Measurements from ENCODE around the gene CBR1.
A peak's percentile ranks its signal among the peaks of the same experiment; 100 is the strongest.

CBR1 gene

DNA sequence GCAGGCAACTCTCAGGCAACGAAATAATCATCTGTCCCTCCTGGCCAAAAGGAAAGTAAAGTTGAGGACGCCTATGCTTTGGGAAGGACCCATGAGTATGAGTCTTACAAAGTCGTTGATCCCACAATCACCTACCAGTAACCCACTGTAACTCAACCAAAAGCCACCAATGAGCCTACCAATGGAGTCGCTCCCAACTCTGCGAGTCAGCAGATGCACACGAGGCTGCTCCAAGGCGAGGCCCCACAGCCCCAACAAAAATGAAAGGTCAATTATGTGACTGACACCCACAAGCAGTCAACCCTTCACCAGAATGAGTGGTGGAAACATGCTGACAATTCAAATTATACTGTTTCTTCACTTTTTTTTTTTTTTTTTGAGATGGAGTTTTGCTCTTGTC is 21.5 kb upstream of the CBR1 start:
- DNase-seq (ENCODE audit: extremely low read depth, low read depth), result no peak
- TF ChIP-seq, protein P1, sequence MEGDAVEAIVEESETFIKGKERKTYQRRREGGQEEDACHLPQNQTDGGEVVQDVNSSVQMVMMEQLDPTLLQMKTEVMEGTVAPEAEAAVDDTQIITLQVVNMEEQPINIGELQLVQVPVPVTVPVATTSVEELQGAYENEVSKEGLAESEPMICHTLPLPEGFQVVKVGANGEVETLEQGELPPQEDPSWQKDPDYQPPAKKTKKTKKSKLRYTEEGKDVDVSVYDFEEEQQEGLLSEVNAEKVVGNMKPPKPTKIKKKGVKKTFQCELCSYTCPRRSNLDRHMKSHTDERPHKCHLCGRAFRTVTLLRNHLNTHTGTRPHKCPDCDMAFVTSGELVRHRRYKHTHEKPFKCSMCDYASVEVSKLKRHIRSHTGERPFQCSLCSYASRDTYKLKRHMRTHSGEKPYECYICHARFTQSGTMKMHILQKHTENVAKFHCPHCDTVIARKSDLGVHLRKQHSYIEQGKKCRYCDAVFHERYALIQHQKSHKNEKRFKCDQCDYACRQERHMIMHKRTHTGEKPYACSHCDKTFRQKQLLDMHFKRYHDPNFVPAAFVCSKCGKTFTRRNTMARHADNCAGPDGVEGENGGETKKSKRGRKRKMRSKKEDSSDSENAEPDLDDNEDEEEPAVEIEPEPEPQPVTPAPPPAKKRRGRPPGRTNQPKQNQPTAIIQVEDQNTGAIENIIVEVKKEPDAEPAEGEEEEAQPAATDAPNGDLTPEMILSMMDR (IDR thresholded peaks at IDR 0.05; ENCODE audit: low read depth, low read length), result no peak

DNA sequence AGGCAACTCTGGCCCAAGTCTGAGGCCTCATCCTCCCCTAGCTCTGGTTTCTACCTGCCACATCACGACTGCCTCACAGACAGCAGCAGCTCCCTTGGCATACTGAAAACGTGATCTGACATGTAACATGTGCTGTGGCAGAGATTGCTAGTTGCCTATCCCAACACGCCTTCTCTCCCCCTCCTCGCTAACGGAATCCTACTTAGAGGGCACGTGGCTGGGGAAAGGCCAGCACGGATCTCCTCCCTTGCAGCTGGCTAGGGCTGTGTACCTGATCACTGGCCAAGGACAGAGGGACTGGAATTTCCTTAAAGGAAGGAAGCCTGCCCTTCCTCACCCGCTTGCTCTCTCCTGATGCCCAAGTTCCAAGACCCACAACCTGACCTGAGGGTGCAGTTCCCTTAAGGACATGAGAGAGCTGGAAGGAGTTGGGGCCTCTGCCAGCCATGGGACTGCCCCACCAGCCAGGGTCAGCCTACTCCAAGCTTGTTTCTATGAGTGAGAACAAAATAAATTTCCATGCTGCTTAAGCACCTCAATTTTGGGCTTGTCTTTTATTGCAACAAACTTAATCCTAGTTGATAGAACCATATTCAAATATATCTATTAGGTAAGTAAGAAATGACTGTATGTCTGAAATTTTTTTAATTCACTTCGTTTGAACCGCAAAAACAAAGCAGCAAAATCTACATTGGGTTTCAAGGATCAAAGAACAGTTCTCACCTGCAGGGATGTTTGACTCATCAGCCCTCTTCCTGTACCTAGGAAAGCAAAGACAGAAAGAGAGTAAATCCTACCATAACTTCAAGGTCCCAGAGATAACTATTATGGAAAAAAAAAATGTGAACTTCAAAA is 16.7 kb upstream of the CBR1 start:
- no peak for DNase-seq (ENCODE audit: extremely low read depth, low read depth)
- TF ChIP-seq, protein P1 (IDR thresholded peaks at IDR 0.05; ENCODE audit: low read depth, low read length), result no peak

DNA sequence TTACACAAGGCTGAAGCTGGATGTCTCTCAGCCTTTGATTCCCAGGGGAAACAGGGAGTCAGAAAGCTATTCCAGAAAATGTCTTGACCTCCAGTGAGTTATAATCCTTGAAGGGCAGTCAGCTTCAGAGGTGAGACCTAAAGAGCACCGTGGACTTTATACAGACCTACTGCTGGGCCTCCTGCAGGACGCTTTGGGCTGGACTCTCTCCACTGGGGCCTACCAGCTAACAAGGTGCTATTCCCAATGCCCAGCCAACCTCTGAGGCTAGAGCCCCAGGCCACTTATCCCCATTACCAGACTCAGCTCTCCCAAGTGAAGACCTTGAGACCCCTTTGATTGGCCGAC is 16.1 kb upstream of the CBR1 start:
- no peak for DNase-seq (ENCODE audit: extremely low read depth, low read depth)
- TF ChIP-seq, protein P1 (IDR thresholded peaks at IDR 0.05; ENCODE audit: low read depth, low read length), result no peak

DNA sequence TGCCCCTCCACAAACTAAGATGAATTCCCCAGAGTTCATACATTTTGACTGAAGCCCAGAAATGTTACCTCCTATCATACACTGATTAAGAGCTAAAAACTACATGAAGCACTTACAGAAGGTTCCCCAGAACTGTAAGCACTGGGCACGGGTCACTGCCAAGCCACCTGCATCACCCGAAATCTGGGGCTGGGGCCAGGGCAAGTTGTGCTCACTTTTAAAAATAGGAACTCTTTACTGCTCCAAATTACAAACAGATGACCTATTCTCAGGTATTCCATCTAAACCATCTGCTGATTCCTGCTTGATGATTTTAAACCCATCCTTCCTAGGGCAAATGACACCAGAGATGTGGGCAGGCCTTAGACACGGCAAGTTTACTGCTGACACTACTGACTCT is 14.3 kb upstream of the CBR1 start:
- TF ChIP-seq, protein P1 (IDR thresholded peaks at IDR 0.05; ENCODE audit: low read depth, low read length), result no peak
- no peak for DNase-seq (ENCODE audit: extremely low read depth, low read depth)

DNA sequence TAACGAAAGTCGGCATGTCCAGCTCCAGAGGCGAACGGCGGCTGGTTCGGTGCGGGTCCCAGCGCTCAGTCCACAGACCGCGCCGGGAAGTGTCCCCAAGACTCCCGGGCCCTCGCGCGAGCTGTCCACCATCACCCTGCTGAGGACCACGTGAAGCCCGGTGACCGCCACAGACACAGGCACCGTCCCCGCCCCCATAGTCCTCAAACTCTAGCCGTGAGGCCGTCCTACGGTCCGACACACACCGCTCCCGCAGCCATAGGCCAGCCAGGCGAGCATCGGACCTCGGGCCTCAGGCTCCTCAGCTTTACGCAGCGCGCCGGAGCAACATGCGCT is 10.0 kb upstream of the CBR1 start:
- DNase-seq (ENCODE audit: extremely low read depth, low read depth), result no peak
- TF ChIP-seq, protein P1 (IDR thresholded peaks at IDR 0.05; ENCODE audit: low read depth, low read length), result no peak

DNA sequence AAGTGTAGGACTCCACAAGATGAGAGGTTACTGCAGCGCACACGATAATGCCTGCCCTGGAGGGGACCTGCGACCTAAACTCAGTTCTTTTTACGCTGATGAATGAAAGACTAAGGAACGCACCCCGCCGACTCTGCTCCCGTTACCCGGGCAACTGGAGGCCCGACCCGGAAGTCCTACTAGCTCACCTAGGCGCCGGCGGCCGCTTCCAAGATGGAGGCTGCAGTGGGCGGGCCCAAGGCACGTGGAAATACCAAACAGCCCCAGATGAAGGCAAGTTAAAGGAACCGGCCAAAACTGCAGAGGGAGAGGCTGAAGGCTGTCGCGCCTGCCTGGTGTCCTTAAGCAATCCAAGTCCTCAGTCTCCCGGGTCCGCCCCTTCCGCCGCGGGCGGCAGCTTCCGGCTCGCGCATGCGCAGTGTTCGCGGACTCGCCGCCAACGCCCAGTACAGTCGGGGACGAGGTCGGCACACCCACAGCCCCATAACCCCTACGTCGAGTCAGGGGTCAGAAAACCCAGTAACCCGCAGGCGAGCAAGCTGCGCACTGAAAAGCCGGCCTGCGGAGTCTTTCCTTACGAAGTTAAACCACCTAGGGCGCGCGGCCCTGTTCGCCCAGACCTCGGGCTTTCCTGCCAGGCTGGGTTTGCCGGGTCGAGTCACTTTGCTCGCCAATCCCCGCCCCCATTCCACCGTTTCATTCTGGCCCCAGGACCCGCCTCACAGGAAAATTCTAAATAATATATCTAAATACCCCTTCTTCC is 9.5 kb upstream of the CBR1 start, which contains the start of gene SETD4:
Gene SETD4, minus strand, starts transcription at position 368 of the 763 bp plus-strand sequence. CDS start 1,638 bp downstream, outside the sequence.
- peak; percentile 82 for DNase-seq (ENCODE audit: extremely low read depth, low read depth)
- TF ChIP-seq, protein P1 (IDR thresholded peaks at IDR 0.05; ENCODE audit: low read depth, low read length), result no peak

DNA sequence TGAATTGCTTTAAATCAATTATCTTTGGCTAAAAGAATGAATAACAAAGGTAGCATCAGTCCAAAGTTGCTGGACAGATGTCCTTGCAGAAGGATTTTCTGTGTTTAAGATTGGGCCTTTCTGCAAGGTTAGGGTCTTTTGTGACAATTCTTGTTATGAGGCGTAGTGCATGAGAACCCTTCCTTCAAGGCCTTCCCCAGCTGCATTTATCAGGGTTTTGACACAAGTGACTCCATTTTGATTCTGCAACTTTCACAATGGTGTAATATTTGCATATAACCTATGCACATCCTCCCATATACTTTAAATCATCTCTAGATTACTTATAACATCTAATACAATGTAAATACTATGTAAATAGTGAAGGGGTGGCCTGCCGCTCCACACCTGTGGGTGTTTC is 8.4 kb upstream of the CBR1 start:
- TF ChIP-seq, protein P1 (IDR thresholded peaks at IDR 0.05; ENCODE audit: low read depth, low read length), result no peak
- no peak for DNase-seq (ENCODE audit: extremely low read depth, low read depth)
